Epithelial cell of proximal tubule (primary cell): ENCODE measurements around the gene CTXND2. TPM values are rescaled to one million over a fixed set of nuclear protein-coding genes. Genes with fewer than 3 reads are reported as not detected.
"Not testable (repeated sequence)": the region's sequence is repeated elsewhere in the genome, so short reads cannot be mapped to it uniquely, and the experiment has no call there.

Experiments
- DNase-seq: peaks from one replicate; pipeline ENCODE4 v3.0.0-alpha.2; 2011; ENCODE audit warnings: low read depth
- H3K4me3 ChIP-seq: 2 replicates; pipeline ENCODE4 v1.5.1; 2011; ENCODE audit warnings: low read depth, mild to moderate bottlenecking, low read length
- total RNA-seq: library from RNA; depleted of rRNA; stranded (reverse); fragments of >200 nt; gene quantifications from 2 replicates; pipeline ENCODE4 v1.2.3, GENCODE V29; 2015
- TF ChIP-seq, protein P1 (sequence below): conservative IDR thresholded peaks from 2 replicates; pipeline ENCODE4 v1.5.1; 2012; ENCODE audit warnings: low read depth, mild to moderate bottlenecking, low read length

CTXND2 gene
- total RNA-seq = not detected in 2 replicates

DNA sequence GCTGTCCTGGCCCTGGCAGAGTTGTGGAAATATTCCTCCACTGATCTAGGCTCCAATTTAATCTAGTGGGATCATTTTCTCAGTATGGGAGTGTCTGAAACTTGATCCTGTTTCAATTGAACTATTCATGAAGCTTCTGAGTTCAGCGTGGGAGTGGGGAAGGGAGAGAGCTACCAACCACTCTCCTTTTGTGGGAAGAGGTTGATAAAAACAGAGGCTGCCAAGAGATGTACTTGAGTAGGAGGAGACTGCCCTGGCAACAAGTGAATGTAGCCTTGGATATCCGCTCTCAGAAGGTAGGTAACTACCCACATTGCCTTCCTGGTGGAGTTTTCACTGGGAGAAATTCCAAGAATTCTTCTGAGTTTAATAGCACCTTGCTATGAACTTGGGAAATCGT is at the start of gene CTXND2:
TSS of gene CTXND2 (plus strand) at position 119 of the 400 bp plus-strand sequence. CDS start 25,179 bp downstream, outside the sequence.
- TF ChIP-seq, protein P1, sequence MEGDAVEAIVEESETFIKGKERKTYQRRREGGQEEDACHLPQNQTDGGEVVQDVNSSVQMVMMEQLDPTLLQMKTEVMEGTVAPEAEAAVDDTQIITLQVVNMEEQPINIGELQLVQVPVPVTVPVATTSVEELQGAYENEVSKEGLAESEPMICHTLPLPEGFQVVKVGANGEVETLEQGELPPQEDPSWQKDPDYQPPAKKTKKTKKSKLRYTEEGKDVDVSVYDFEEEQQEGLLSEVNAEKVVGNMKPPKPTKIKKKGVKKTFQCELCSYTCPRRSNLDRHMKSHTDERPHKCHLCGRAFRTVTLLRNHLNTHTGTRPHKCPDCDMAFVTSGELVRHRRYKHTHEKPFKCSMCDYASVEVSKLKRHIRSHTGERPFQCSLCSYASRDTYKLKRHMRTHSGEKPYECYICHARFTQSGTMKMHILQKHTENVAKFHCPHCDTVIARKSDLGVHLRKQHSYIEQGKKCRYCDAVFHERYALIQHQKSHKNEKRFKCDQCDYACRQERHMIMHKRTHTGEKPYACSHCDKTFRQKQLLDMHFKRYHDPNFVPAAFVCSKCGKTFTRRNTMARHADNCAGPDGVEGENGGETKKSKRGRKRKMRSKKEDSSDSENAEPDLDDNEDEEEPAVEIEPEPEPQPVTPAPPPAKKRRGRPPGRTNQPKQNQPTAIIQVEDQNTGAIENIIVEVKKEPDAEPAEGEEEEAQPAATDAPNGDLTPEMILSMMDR = no peak
- no peak for DNase-seq
- no peak within 1 kb of the TSS for H3K4me3 ChIP-seq

DNA sequence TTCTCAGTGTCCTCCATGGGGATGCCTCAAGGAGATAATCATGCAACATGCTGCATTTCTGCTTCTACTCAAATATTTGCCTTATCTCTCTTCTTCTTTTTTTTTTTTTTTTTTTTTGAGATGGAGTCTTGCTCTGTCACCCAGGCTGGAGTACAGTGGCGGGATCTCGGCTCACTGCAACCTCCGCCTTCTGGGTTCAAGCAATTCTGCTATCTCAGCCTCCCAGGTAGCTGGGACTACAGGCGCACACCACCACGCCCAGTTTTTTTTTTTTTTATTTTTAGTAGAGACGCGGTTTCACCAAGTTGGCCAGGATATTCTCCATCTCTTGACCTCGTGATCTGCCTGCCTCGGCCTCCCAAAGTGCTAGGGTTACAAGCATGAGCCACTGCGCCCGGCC is 46.1 kb upstream of the CTXND2 start:
- not testable (repeated sequence) for DNase-seq, H3K4me3 ChIP-seq

DNA sequence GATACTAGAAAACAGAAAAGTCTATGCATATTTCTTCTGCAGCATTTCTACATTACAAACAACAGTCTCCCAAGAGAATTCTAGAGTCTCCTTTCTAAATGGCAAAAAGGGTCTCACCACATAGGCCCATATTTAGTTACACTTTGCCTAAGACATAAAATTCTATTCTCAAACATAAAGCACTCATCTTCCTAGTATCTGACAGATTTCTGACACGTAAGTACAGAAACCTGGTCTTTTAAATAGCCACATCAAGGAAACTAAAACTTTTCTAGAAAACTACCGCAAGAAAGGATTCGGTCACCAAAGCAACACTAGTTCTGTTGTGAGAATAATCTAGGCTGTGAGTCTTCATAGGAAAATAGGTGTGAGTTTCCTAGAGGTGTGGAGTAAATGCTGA is 45.3 kb upstream of the CTXND2 start:
- TF ChIP-seq, protein P1 = no peak
- no peak overlapping the region for H3K4me3 ChIP-seq
- DNase-seq = no peak

DNA sequence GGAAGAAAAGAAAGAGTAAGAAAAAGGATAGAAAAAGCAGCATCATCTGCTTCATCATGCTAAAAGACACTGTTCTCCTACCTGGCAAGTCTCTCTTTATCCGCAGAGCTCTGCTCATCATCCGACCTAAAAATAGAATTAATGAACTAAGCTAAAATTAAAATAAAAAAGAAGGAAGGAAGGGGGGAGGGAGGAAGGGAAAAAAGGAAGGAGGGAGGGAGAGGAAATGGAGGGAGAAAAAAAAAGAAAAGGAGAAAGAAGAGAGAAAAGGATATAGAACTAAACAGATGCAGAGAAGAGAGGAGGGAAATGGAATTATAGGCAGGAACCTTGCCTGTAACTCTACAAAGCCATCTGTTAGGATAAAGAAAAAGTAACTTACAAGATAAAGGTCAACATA is 44.6 kb upstream of the CTXND2 start:
- no peak overlapping the region for H3K4me3 ChIP-seq
- TF ChIP-seq, protein P1 = no peak
- DNase-seq = no peak

DNA sequence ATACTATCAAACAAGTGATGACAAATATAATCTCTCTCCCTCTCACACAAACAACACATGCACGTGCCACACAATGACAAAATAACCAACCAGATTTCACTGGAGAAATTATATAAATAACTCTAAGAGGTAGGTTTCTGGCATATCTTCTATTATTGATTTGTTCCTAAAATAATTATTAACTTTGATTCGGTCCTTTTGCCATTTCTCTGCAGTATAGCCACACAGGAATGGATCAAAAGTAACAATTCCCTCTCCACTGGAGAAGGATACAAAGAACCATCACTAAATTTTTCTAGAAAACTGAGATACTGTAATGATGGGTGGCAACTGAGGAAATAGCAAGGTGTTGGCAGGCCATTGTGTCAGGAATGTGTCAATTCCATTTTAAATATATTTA is 44.0 kb upstream of the CTXND2 start:
- TF ChIP-seq, protein P1 = no peak

DNA sequence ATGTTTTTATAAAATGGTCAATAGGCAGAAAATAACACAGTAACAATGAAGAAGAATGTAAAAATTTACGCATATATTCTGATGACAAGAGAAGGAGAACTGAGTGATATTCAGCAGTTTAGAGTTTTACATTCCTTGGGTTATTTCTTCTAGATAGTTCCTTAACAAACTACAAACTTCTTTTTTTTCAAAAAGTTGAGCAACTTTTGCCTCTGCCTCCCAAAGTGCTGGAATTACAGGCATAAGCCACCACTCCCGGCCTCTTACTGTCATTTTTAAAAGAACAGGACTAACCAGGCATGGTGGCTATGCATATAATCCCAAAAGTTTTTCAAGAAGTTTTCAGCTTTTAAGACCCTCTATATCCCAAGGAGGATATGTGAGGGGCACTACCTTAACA is 43.5 kb upstream of the CTXND2 start:
- TF ChIP-seq, protein P1 = no peak

More for the DNA sequence above, 44.0 kb upstream of the CTXND2 start:
- H3K4me3 ChIP-seq = no peak overlapping the region
- no peak for DNase-seq

GRCh38 chr1:150846473-150847146 is 40.3 kb upstream of the CTXND2 start:
- TF ChIP-seq, protein P1 = no peak
- no peak overlapping the region for H3K4me3 ChIP-seq
- no peak for DNase-seq

More for the DNA sequence above, 43.5 kb upstream of the CTXND2 start:
- no peak overlapping the region for H3K4me3 ChIP-seq
- DNase-seq = no peak

DNA sequence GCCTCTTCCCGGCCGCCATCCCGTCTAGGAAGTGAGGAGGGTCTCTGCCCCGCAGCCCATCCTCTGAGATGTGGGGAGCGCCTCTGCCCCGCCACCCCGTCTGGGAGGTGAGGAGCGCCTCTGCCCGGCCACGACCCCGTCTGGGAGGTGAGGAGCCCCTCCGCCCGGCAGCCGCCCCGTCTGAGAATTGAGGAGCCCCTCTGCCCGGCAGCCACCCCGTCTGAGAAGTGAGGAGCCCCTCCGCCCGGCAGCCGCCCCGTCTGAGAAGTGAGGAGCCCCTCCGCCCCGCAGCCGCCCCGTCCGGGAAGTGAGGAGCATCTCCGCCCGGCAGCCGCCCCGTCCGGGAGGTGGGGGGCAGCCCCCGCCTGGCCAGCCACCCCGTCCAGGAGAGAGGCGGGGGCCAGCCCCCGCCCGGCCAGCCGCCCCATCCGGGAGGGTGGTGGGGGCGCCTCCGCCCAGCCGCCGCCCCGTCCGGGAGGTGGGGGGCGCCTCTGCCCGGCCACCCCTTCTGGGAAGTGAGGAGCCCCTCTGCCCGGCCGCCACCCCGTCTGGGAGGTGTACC is 36.1 kb upstream of the CTXND2 start:
- not testable (repeated sequence) for DNase-seq, H3K4me3 ChIP-seq

- not testable (repeated sequence) for H3K4me3 ChIP-seq, DNase-seq
These were observed 34.2 kb upstream of the CTXND2 start for GRCh38 chr1:150852734-150853133.
